DOHH2 (cell line): Measurements from ENCODE around the gene R3HDM4.

Experiments
- H3F3A ChIP-seq: fragments of 200-600 bp; sonication (generic), shearing (Covaris generic); 2 replicates; pipeline ENCODE4 v1.6.0; 2016; ENCODE audit warnings: antibody characterized with exemption, mild to moderate bottlenecking; ENCODE audit not compliant: control insufficient read depth, insufficient read depth
- H3K27ac ChIP-seq: fragments of 200-600 bp; sonication (generic); 2 replicates; pipeline ENCODE4 v1.5.1; 2014; ENCODE audit warnings: low read depth, mild to moderate bottlenecking, low read length, moderate library complexity
- H3K27me3 ChIP-seq: fragments of 200-600 bp; sonication (generic); 2 replicates; pipeline ENCODE4 v1.6.1; 2014; ENCODE audit warnings: mild to moderate bottlenecking, low read length, mixed read lengths; ENCODE audit not compliant: control insufficient read depth
- H3K36me3 ChIP-seq: fragments of 200-600 bp; sonication (generic); 2 replicates; pipeline ENCODE4 v1.6.1; 2014; ENCODE audit warnings: mild to moderate bottlenecking, low read length, moderate library complexity, mixed read lengths; ENCODE audit not compliant: control insufficient read depth
- H3K4me1 ChIP-seq: fragments of 200-600 bp; sonication (generic); 2 replicates; pipeline ENCODE4 v1.6.1; 2014; ENCODE audit warnings: mild to moderate bottlenecking, low read length, mixed read lengths; ENCODE audit not compliant: control insufficient read depth
- H3K4me2 ChIP-seq: fragments of 200-600 bp; sonication (generic); 2 replicates; pipeline ENCODE4 v1.6.0; 2014; ENCODE audit warnings: mild to moderate bottlenecking, low read length, moderate library complexity
- H3K4me3 ChIP-seq: fragments of 200-600 bp; sonication (generic); 2 replicates; pipeline ENCODE4 v1.5.1; 2014; ENCODE audit warnings: mild to moderate bottlenecking, low read length, mixed read lengths
- H3K79me2 ChIP-seq: fragments of 200-600 bp; sonication (generic); 2 replicates; pipeline ENCODE4 v1.6.1; 2014; ENCODE audit warnings: mild to moderate bottlenecking, low read length, mixed read lengths; ENCODE audit not compliant: control insufficient read depth
- H3K9me2 ChIP-seq: fragments of 200-600 bp; sonication (generic); replicated peaks from 2 replicates; pipeline ENCODE4 v1.6.1; 2014; ENCODE audit warnings: mild to moderate bottlenecking, low read length, mixed read lengths; ENCODE audit not compliant: control insufficient read depth
- H3K9me3 ChIP-seq: fragments of 200-600 bp; sonication (generic); 2 replicates; pipeline ENCODE4 v1.6.1; 2014; ENCODE audit warnings: antibody characterized with exemption, low read length, mixed read lengths; ENCODE audit not compliant: control insufficient read depth, insufficient read depth
- H4K20me1 ChIP-seq: fragments of 200-600 bp; sonication (generic); 2 replicates; pipeline ENCODE4 v1.6.0; 2014; ENCODE audit warnings: low read depth, mild to moderate bottlenecking, antibody characterized with exemption, low read length, moderate library complexity; ENCODE audit not compliant: control insufficient read depth, insufficient read depth
- EZH2phosphoT487 ChIP-seq: fragments of 200-600 bp; sonication (generic); IDR thresholded peaks from 2 replicates; pipeline ENCODE4 v1.6.1; 2017; ENCODE audit warnings: borderline replicate concordance, mild to moderate bottlenecking, antibody characterized with exemption, low read length, moderate library complexity, mixed read lengths
- TF ChIP-seq, protein P1 (sequence below): fragments of 200-600 bp; sonication (generic); IDR thresholded peaks from one replicate; pipeline ENCODE4 v1.5.1; 2014; ENCODE audit warnings: antibody characterized with exemption, mild to moderate bottlenecking, low read depth, low read length; ENCODE audit not compliant: poor library complexity, severe bottlenecking

The R3HDM4 gene

DNA sequence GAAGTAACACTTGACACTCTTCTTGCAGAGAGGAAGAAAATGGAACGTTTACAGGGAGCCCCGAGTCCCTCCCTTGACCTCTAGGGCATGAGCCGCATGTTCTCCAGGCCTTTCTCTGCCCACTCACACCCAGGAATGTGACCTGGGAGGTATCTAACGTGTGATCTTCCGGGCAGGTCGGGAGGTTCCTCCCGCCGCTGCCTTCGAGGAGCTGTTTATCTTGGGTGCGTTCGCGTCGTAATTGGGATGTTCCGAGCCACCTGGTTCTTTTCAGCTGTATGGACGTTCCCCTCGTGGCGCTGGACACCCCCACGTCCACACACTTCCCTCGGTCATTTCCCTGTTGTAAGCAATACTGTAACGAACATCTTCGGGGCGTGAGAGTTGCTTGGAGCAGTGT is 26.4 kb upstream of the R3HDM4 start:
- Histone ChIP-seq H3F3A (no peaks in the 10 kb centered on the region), H3K79me2 (no peaks in the 10 kb centered on the region), H4K20me1 (no peaks in the 10 kb centered on the region), H3K4me3 (no peak overlapping the region), H3K36me3 (no peaks in the 10 kb centered on the region), H3K4me1 (no peaks in the 10 kb centered on the region; the same call in 1 of the 2 replicates), H3K4me2 (no peak overlapping the region), H3K27me3 (peaks cover 24% of the 10 kb centered on the region), H3K9me2 (no peaks in the 10 kb centered on the region), H3K9me3 (no peaks in the 10 kb centered on the region), H3K27ac (no peak overlapping the region)
- TF ChIP-seq, protein P1, sequence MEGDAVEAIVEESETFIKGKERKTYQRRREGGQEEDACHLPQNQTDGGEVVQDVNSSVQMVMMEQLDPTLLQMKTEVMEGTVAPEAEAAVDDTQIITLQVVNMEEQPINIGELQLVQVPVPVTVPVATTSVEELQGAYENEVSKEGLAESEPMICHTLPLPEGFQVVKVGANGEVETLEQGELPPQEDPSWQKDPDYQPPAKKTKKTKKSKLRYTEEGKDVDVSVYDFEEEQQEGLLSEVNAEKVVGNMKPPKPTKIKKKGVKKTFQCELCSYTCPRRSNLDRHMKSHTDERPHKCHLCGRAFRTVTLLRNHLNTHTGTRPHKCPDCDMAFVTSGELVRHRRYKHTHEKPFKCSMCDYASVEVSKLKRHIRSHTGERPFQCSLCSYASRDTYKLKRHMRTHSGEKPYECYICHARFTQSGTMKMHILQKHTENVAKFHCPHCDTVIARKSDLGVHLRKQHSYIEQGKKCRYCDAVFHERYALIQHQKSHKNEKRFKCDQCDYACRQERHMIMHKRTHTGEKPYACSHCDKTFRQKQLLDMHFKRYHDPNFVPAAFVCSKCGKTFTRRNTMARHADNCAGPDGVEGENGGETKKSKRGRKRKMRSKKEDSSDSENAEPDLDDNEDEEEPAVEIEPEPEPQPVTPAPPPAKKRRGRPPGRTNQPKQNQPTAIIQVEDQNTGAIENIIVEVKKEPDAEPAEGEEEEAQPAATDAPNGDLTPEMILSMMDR, result no peak
- TF ChIP-seq EZH2phosphoT487, result no peak

DNA sequence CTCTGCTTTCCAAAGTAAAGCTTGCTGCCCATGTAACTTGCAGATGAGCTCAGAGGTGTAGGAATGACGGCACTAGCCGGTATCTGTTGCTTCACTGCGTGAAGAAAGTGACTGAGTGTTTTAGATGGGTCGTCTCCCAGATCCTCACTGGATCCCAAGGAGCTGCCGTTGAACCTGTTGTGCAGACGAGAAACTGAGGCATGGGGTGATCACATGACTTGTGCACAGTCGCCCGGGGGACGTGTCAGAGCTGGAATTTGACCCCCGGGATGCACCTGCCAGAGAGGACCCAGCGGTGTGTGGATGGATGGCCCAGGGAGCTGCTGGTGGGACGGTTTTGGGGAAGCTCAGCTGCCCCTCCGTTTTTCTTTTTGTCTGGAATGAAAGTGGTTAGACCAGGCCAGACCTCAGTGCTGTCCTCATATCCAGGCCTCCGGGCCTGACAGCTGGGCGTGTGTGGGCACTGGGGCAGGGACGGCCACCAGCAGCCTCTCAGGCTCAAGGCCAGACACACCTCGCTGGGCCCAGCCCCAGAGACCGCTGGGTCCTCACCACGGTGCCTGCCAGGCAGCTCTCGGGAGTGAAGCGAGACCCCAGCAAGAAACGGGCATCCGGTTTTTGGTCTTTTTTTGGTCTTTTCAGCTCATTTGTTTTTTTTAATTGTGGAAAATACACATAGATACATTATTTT is 25.4 kb upstream of the R3HDM4 start:
- TF ChIP-seq, protein P1, result no peak
- TF ChIP-seq EZH2phosphoT487, result no peak
- Histone ChIP-seq H3K4me1 (no peaks in the 10 kb centered on the region; the same call in 1 of the 2 replicates), H3K4me2 (no peak overlapping the region), H4K20me1 (no peaks in the 10 kb centered on the region), H3K9me2 (no peaks in the 10 kb centered on the region), H3K36me3 (no peaks in the 10 kb centered on the region), H3K27me3 (peaks cover 28% of the 10 kb centered on the region), H3K9me3 (no peaks in the 10 kb centered on the region), H3F3A (no peaks in the 10 kb centered on the region), H3K27ac (no peak overlapping the region), H3K79me2 (no peaks in the 10 kb centered on the region), H3K4me3 (no peak overlapping the region)

DNA sequence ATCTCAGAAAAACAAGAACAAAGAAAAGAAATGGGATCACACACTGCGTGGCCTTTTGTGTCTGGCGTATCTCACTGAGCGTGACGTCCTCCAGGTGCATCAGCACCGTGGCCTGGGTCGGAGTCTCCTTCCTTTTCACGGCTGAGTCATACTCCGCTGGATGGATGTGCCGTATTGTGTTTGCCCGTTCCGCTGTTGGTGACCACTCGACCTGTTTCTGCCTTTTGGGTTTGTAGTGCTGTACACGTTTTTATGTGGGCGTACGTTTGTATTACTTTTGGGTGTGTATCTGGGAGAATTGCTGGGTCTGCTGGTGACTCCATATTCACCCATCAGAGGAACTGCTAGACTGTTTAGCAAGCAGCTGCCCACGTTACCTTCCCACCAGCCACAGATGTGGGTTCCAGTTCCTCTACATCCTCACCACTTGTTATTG is 24.3 kb upstream of the R3HDM4 start:
- no peaks in the 10 kb centered on the region for H3K9me3 ChIP-seq
- no peak overlapping the region for H3K4me2 ChIP-seq
- H3K4me3 ChIP-seq, result no peak overlapping the region
- peaks cover 34% of the 10 kb centered on the region for H3K27me3 ChIP-seq
- TF ChIP-seq, protein P1, result no peak
- TF ChIP-seq EZH2phosphoT487, result no peak
- H3K27ac ChIP-seq, result no peak overlapping the region
- H3K4me1 ChIP-seq, result no peaks in the 10 kb centered on the region; the same call in 1 of the 2 replicates
- no peaks in the 10 kb centered on the region for H3K79me2 ChIP-seq
- H3K9me2 ChIP-seq, result no peaks in the 10 kb centered on the region
- H3K36me3 ChIP-seq, result no peaks in the 10 kb centered on the region
- H3F3A ChIP-seq, result no peaks in the 10 kb centered on the region
- H4K20me1 ChIP-seq, result 0 out of 2 replicates have a peak, but pooled peaks cover under 1% of the 10 kb centered on the region
